GM18505 (cell line): ENCODE measurements around the gene C2orf81.
"Not testable (repeated sequence)": the region's sequence is repeated elsewhere in the genome, so short reads cannot be mapped to it uniquely, and the experiment has no call there.

Experiments used
- ATAC-seq: cut with Tn5 transposase; IDR thresholded peaks from one replicate; pipeline ENCODE4 v1.9.1; 2021; ENCODE audit not compliant: unreplicated experiment
- POLR2A ChIP-seq: IDR thresholded peaks from 4 replicates; pipeline ENCODE4 v1.6.1; 2011; ENCODE audit warnings: borderline replicate concordance; ENCODE audit not compliant: insufficient read depth, insufficient read length; ENCODE audit errors: extremely low read depth

Gene C2orf81

GRCh38 chr2:74421221-74421870, at the start of gene C2orf81, which contains the start of gene WDR54:
C2orf81 (minus strand) TSS chr2:74421619; CDS start chr2:74421560, 59 bp downstream.
WDR54 (plus strand) TSS chr2:74421730; CDS start chr2:74422154, 424 bp downstream.
- ATAC-seq = peak; percentile 86
- peak; percentile 90 for TF ChIP-seq POLR2A

- peak; percentile 18 for TF ChIP-seq POLR2A
These were observed 49.3 kb upstream of the C2orf81 start for GRCh38 chr2:74470742-74471141.

GRCh38 chr2:74464406-74464805, 43.0 kb upstream of the C2orf81 start:
- no peak for ATAC-seq

More at GRCh38 chr2:74470742-74471141, 49.3 kb upstream of the C2orf81 start:
- ATAC-seq = not testable (repeated sequence)

GRCh38 chr2:74462786-74463105, 41.3 kb upstream of the C2orf81 start:
- ATAC-seq = no peak
- TF ChIP-seq POLR2A = no peak

More at GRCh38 chr2:74464406-74464805, 43.0 kb upstream of the C2orf81 start:
- TF ChIP-seq POLR2A = no peak

GRCh38 chr2:74462054-74462785, 40.8 kb upstream of the C2orf81 start:
- ATAC-seq = no peak
- TF ChIP-seq POLR2A = no peak

- no peak for ATAC-seq
These were observed 40.0 kb upstream of the C2orf81 start for GRCh38 chr2:74461187-74462053.

GRCh38 chr2:74460187-74460586, 38.8 kb upstream of the C2orf81 start:
- ATAC-seq = not testable (repeated sequence)

More at GRCh38 chr2:74461187-74462053, 40.0 kb upstream of the C2orf81 start:
- TF ChIP-seq POLR2A = no peak

GRCh38 chr2:74459503-74460118, 38.2 kb upstream of the C2orf81 start:
- TF ChIP-seq POLR2A = peak; percentile 9
- not testable (repeated sequence) for ATAC-seq

GRCh38 chr2:74458938-74459363, 37.5 kb upstream of the C2orf81 start:
- no peak for ATAC-seq
- TF ChIP-seq POLR2A = peak; percentile 12

GRCh38 chr2:74458132-74458937, 36.9 kb upstream of the C2orf81 start, which contains the start of gene WBP1:
WBP1 (plus strand) TSS chr2:74458438; CDS start chr2:74458603, 165 bp downstream.
- TF ChIP-seq POLR2A = no peak
- ATAC-seq = peak; percentile 79

- TF ChIP-seq POLR2A = peak; percentile 80
- peak; percentile 35 for ATAC-seq
These were observed 36.2 kb upstream of the C2orf81 start for GRCh38 chr2:74457549-74458131.

- no peak for TF ChIP-seq POLR2A
- no peak for ATAC-seq
These were observed 35.7 kb upstream of the C2orf81 start for GRCh38 chr2:74457129-74457548.
